K562 (cell line): ENCODE measurements around the gene MED16. TPM values are rescaled to one million over a fixed set of nuclear protein-coding genes. Genes with fewer than 3 reads are reported as not detected.
A peak's percentile ranks its signal among the peaks of the same experiment; 100 is the strongest.

Source experiments
- ESRRB ChIP-seq: fragments of 250-450 bp; sonication (Bioruptor Pico); IDR thresholded peaks from 2 replicates; pipeline ENCODE4 v1.5.0; 2020; ENCODE audit warnings: mild to moderate bottlenecking, moderate library complexity, borderline replicate concordance
- FOS ChIP-seq: IDR thresholded peaks from 3 replicates; pipeline ENCODE4 v1.6.1; 2011; ENCODE audit not compliant: insufficient read length; ENCODE audit errors: extremely low read depth
- GMEB1 ChIP-seq: fragments of 250-450 bp; sonication (Bioruptor Pico); IDR thresholded peaks from 2 replicates; pipeline ENCODE4 v1.4.0; 2020; ENCODE audit warnings: mild to moderate bottlenecking
- HIVEP1 ChIP-seq: fragments of 250-450 bp; sonication (Bioruptor Pico); IDR thresholded peaks from 2 replicates; pipeline ENCODE4 v1.4.0; 2020; ENCODE audit warnings: mild to moderate bottlenecking
- HNRNPLL ChIP-seq: fragments of 200-400 bp; formaldehyde crosslinking; IDR thresholded peaks from 2 replicates; pipeline ENCODE4 v1.6.1; 2017; ENCODE audit warnings: low read length, low read depth, mild to moderate bottlenecking; ENCODE audit not compliant: poor library complexity, severe bottlenecking
- JUND ChIP-seq, 2 experiments: IDR thresholded peaks; 2 replicates in 1 of 2; 3 replicates in 1 of 2; pipeline ENCODE4 v1.6.1; 2011; ENCODE audit warnings: borderline replicate concordance in 2 of 2, low read depth in 2 of 2, low read length in 2 of 2, improper control_type of control experiment in 1 of 2, missing biosample characterization in 1 of 2, missing genetic modification characterization in 1 of 2, missing genetic modification reagents in 1 of 2
- KAT7 ChIP-seq: sonication (generic); formaldehyde crosslinking; IDR thresholded peaks from 2 replicates; pipeline ENCODE4 v1.8.0; 2022; ENCODE audit warnings: missing genetic modification reagents, mild to moderate bottlenecking, borderline replicate concordance
- NR0B1 ChIP-seq: fragments of 450-650 bp; IDR thresholded peaks from one replicate; pipeline ENCODE4 v1.6.1; 2018; ENCODE audit warnings: mild to moderate bottlenecking, moderate library complexity; ENCODE audit not compliant: partially characterized antibody
- RAD21 ChIP-seq, 2 experiments: fragments of 250-450 bp in 1 of 2; fragments of 450-650 bp in 1 of 2; sonication (Bioruptor Pico) in 1 of 2; formaldehyde crosslinking in 1 of 2; IDR thresholded peaks in 1 of 2; conservative IDR thresholded peaks in 1 of 2; 2 replicates each; pipeline versions ENCODE4 v1.4.0 to v1.8.0; 2020 to 2022; ENCODE audit warnings: mild to moderate bottlenecking in 2 of 2, moderate library complexity in 1 of 2
- RBBP5 ChIP-seq: fragments of 200-600 bp; sonication (generic); IDR thresholded peaks from 2 replicates; pipeline ENCODE4 v1.6.1; 2012; ENCODE audit warnings: borderline replicate concordance, mild to moderate bottlenecking, low read length, control low read depth, inconsistent platforms; ENCODE audit not compliant: insufficient read depth, poor library complexity, severe bottlenecking
- RBM25 ChIP-seq: fragments of 200-400 bp; formaldehyde crosslinking; IDR thresholded peaks from 2 replicates; pipeline ENCODE4 v1.6.1; 2018; ENCODE audit warnings: low read length, low read depth, moderate library complexity; ENCODE audit not compliant: severe bottlenecking
- SP2 ChIP-seq: IDR thresholded peaks from 2 replicates; pipeline ENCODE4 v1.6.1; 2011; ENCODE audit warnings: mild to moderate bottlenecking, low read depth, low read length, moderate library complexity; ENCODE audit not compliant: poor library complexity, severe bottlenecking; ENCODE audit errors: extremely low read depth
- THRB ChIP-seq: fragments of 450-650 bp; formaldehyde crosslinking; conservative IDR thresholded peaks from 2 replicates; pipeline ENCODE4 v1.4.0; 2022; ENCODE audit warnings: mild to moderate bottlenecking, missing genetic modification characterization
- ZNF121 ChIP-seq: sonication (generic); formaldehyde crosslinking; conservative IDR thresholded peaks from 2 replicates; pipeline ENCODE4 v1.8.0; 2022; ENCODE audit warnings: missing genetic modification reagents
- ZNF175 ChIP-seq: fragments of 200-800 bp; sonication (Bioruptor generic); IDR thresholded peaks from 2 replicates; pipeline ENCODE4 v1.6.1; 2016; ENCODE audit warnings: low read depth, mild to moderate bottlenecking, missing genetic modification characterization, missing compliant biosample characterization
- ZNF551 ChIP-seq: fragments of 250-450 bp; sonication (Bioruptor Pico); IDR thresholded peaks from 2 replicates; pipeline ENCODE4 v1.5.0; 2021; ENCODE audit warnings: mild to moderate bottlenecking, moderate library complexity
- ZNF583 ChIP-seq: fragments of 250-450 bp; sonication (Bioruptor Pico); IDR thresholded peaks from 2 replicates; pipeline ENCODE4 v1.4.0; 2020
- polyA plus RNA-seq, 8 experiments: library from polyadenylated mRNA; depleted of rRNA in 4 of 8; stranded (reverse) in 5 of 8; unstranded in 3 of 8; fragments of >200 nt; fragmentation: Nextera tagmentation in 2 of 8; fragmentation: Illumina TruSeq in 1 of 8; extraction: Ambion mirVana in 2 of 8; extraction: Trizol in 1 of 8; gene quantifications; 2 replicates each; pipeline versions ENCODE4 v1.2.1 to v1.2.3, GENCODE V29; 2011 to 2014; ENCODE audit warnings: inconsistent platforms in 1 of 8, missing spikeins in 1 of 8
- total RNA-seq, 7 experiments: library from RNA; depleted of rRNA in 6 of 7; stranded (reverse); fragments of >200 nt in 6 of 7; fragmentation: Illumina TruSeq in 2 of 7; extraction: Trizol in 2 of 7; gene quantifications; 2 replicates each; pipeline versions ENCODE4 v1.2.1 to v1.2.3, GENCODE V29; 2011 to 2021; ENCODE audit warnings: low replicate concordance in 1 of 7
- TF ChIP-seq, protein P1 (sequence below), 3 experiments: IDR thresholded peaks in 2 of 3; conservative IDR thresholded peaks in 1 of 3; 2 replicates each; pipeline ENCODE4 v1.5.1; 2011 to 2012; ENCODE audit warnings: low read length in 3 of 3, mild to moderate bottlenecking in 3 of 3, control low read depth in 2 of 3, improper control_type of control experiment in 1 of 3, inconsistent platforms in 1 of 3, low read depth in 1 of 3, mixed read lengths in 1 of 3, moderate library complexity in 1 of 3; ENCODE audit not compliant: insufficient read depth in 2 of 3
- TF ChIP-seq, protein P2 (sequence below): fragments of 250-450 bp; sonication (Bioruptor Pico); IDR thresholded peaks from 2 replicates; pipeline ENCODE4 v1.8.0; 2022; ENCODE audit warnings: moderate library complexity, mild to moderate bottlenecking, inconsistent platforms

MED16 gene
- total and polyA plus RNA-seq, 9 of the 15 experiments (the other 6 are each of a cell fraction or from before 2014, with no cell fraction given) = 0.89 to 59.9 (median 8.6) TPM

GRCh38 chr19:862581-863314 is 30.2 kb downstream of the MED16 start (continued):
- TF ChIP-seq, protein P1, sequence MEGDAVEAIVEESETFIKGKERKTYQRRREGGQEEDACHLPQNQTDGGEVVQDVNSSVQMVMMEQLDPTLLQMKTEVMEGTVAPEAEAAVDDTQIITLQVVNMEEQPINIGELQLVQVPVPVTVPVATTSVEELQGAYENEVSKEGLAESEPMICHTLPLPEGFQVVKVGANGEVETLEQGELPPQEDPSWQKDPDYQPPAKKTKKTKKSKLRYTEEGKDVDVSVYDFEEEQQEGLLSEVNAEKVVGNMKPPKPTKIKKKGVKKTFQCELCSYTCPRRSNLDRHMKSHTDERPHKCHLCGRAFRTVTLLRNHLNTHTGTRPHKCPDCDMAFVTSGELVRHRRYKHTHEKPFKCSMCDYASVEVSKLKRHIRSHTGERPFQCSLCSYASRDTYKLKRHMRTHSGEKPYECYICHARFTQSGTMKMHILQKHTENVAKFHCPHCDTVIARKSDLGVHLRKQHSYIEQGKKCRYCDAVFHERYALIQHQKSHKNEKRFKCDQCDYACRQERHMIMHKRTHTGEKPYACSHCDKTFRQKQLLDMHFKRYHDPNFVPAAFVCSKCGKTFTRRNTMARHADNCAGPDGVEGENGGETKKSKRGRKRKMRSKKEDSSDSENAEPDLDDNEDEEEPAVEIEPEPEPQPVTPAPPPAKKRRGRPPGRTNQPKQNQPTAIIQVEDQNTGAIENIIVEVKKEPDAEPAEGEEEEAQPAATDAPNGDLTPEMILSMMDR (IDR thresholded peaks at IDR 0.05 in 2 of 3, conservative IDR thresholded peaks at IDR 0.05 in 1 of 3; ENCODE audit: insufficient read depth in 2 of 3, low read depth in 1 of 3, low read length in 3 of 3) = no peak
- TF ChIP-seq HIVEP1 (CRISPR knock-in tag) (no peak), ZNF583 (CRISPR knock-in tag) (no peak), HNRNPLL (peak; percentile 33), THRB (CRISPR knock-in tag) (peak; percentile 65; the same call in 1 of the 2 replicates), ZNF551 (no peak), SP2 (no peak), ZNF175 (CRISPR knock-in tag) (no peak), FOS (no peak), ZNF121 (no peak), NR0B1 (no peak), ESRRB (CRISPR knock-in tag) (no peak), RAD21 (CRISPR knock-in tag; conservative IDR thresholded peaks at IDR 0.05 in 1 of 2, IDR thresholded peaks at IDR 0.05 in 1 of 2) (no peak), KAT7 (no peak), RBM25 (no peak), GMEB1 (no peak), JUND (IDR thresholded peaks at IDR 0.05; ENCODE audit: borderline replicate concordance, low read depth, low read length) (no peak), JUND (tag; IDR thresholded peaks at IDR 0.05; ENCODE audit: borderline replicate concordance, low read depth, low read length) (no peak), RBBP5 (peak; percentile 17)
- TF ChIP-seq, protein P2, sequence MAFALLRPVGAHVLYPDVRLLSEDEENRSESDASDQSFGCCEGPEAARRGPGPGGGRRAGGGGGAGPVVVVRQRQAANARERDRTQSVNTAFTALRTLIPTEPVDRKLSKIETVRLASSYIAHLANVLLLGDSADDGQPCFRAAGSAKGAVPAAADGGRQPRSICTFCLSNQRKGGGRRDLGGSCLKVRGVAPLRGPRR (CRISPR knock-in tag) = no peak
